ENCODE data around the gene ZMYM5.
A peak's percentile ranks its signal among the peaks of the same experiment; 100 is the strongest.

GRCh38 chr13:19863323-19864023 lies at the start of gene ZMYM5:
- TF ChIP-seq EP300 (IDR thresholded peaks at IDR 0.05) (no peak), CTCF (IDR thresholded peaks at IDR 0.05) (peak in 1 of 4 experiments; percentile 9), POLR2A (IDR thresholded peaks at IDR 0.05) (peak; percentile 81 to 84), POLR2AphosphoS5 (IDR thresholded peaks at IDR 0.05) (peak; percentile 96)
